ENCODE results near the gene OSTM1. TPM values are rescaled to one million over a fixed set of nuclear protein-coding genes. Genes with fewer than 3 reads are reported as not detected.

OSTM1 gene
- total and polyA plus RNA-seq, 2 of the 8 experiments (the other 6 are each of a cell fraction or from before 2014, with no cell fraction given) = 17.7 to 26.1 TPM

DNA sequence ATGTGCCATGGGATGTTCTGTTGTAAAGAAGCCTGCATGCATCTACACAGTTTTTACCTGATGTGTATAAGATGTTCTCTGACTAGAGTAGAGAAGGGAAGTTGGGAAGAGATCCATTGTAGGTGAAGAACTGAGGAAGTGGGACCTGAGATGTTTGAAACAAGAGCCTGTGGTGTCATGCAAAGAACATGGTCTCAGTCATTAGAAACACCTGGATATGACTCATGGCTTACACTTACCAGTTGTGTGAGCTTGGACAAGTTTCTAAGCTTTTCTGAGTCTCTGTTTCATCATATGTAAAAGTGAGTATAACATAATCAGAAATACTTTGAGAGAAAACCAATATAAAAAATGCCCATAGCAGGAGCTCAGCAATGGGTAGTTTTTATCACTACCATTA, 64.6 kb downstream of the OSTM1 start:
- Histone ChIP-seq H3K4me2 (ENCODE audit: insufficient read depth in 1 of 2, low read depth in 2 of 2, low read length in 2 of 2) (no peak overlapping the region), H3K4me1 (replicated peaks in 1 of 4; ENCODE audit: control insufficient read depth in 3 of 4, insufficient read depth in 4 of 4, low read length in 3 of 4) (no peaks in the 10 kb centered on the region), H3K79me1 (ENCODE audit: low read depth, low read length) (no peaks in the 10 kb centered on the region), H3K27ac (ENCODE audit: low read depth, low read length) (no peak overlapping the region), H3K27me3 (replicated peaks in 1 of 4; ENCODE audit: control insufficient read depth in 3 of 4, extremely low read depth in 1 of 4, insufficient read depth in 3 of 4, low read length in 3 of 4) (no peaks in the 10 kb centered on the region), H3K14ac (ENCODE audit: insufficient read length) (no peak overlapping the region), H3K18ac (ENCODE audit: extremely low read depth, low read length) (no peak overlapping the region), H4K91ac (replicated peaks; ENCODE audit: insufficient read length, low read length) (no peak overlapping the region), H3K79me2 (ENCODE audit: control insufficient read depth in 1 of 2, insufficient read depth in 2 of 2, low read length in 2 of 2) (no peaks in the 10 kb centered on the region), H2AK5ac (ENCODE audit: low read depth, low read length) (no peak overlapping the region), H3K36me3 (ENCODE audit: control insufficient read depth in 2 of 4, insufficient read depth in 4 of 4, low read length in 3 of 4) (no peaks in the 10 kb centered on the region), H2BK12ac (ENCODE audit: low read depth, low read length) (no peak overlapping the region), H2BK5ac (ENCODE audit: low read depth, low read length) (no peak overlapping the region), H3K56ac (replicated peaks; ENCODE audit: insufficient read length, low read depth, low read length) (no peak overlapping the region), H3K23ac (ENCODE audit: insufficient read length) (no peak overlapping the region), H3K4me3 (ENCODE audit: extremely low read depth in 1 of 4, insufficient read depth in 2 of 4, low read depth in 3 of 4, low read length in 4 of 4) (no peak overlapping the region), H2BK15ac (ENCODE audit: low read length) (no peak overlapping the region), H3K9me3 (ENCODE audit: insufficient read depth in 2 of 2, low read depth in 1 of 2, low read length in 1 of 2) (peaks cover 20 to 23% of the 10 kb centered on the region in 2 experiments), H2BK120ac (replicated peaks; ENCODE audit: low read depth, low read length) (no peak overlapping the region), H3K23me2 (ENCODE audit: low read depth, low read length) (no peaks in the 10 kb centered on the region; the same call in 1 of the 2 replicates), H4K5ac (ENCODE audit: insufficient read length, low read depth, low read length) (no peak overlapping the region), H3K9ac (replicated peaks in 1 of 4; ENCODE audit: extremely low read depth in 1 of 4, low read depth in 3 of 4, low read length in 3 of 4) (no peak overlapping the region), H4K20me1 (replicated peaks in 1 of 2; ENCODE audit: control insufficient read depth in 1 of 2, insufficient read depth in 2 of 2, low read length in 2 of 2) (no peaks in the 10 kb centered on the region), H4K8ac (ENCODE audit: extremely low read depth, insufficient read depth, low read length) (no peak overlapping the region), H2AFZ (ENCODE audit: low read length) (no peak overlapping the region), H2BK20ac (ENCODE audit: low read length) (no peak overlapping the region), H3K4ac (replicated peaks; ENCODE audit: insufficient read length, low read depth, low read length) (no peak overlapping the region)
- FAIRE-seq (no peak), DNase-seq (ENCODE audit: low read depth in 1 of 2, low spot score in 2 of 2) (no peak)
- TF ChIP-seq CHD1 (IDR thresholded peaks at IDR 0.05; ENCODE audit: low read depth, low read length) (no peak), POLR2A (IDR thresholded peaks at IDR 0.05; ENCODE audit: control extremely low read depth in 1 of 2, low read depth in 2 of 2, low read length in 2 of 2) (no peak), HDAC2 (IDR thresholded peaks at IDR 0.05; ENCODE audit: borderline replicate concordance in 1 of 2, low read depth in 2 of 2, low read length in 2 of 2) (no peak), PHF8 (conservative IDR thresholded peaks at IDR 0.05; ENCODE audit: low read depth, low read length) (no peak), RAD21 (IDR thresholded peaks at IDR 0.05 in 1 of 2, conservative IDR thresholded peaks at IDR 0.05 in 1 of 2; ENCODE audit: low read depth in 2 of 2, low read length in 2 of 2) (no peak), SRF (IDR thresholded peaks at IDR 0.05; ENCODE audit: low read depth, low read length) (no peak), KDM5A (IDR thresholded peaks at IDR 0.05; ENCODE audit: low read length) (no peak), SP4 (IDR thresholded peaks at IDR 0.05; ENCODE audit: low read length) (no peak)
- POLR2A ChIA-PET (ENCODE audit: partially characterized antibody) = no interaction called here
- CTCF ChIA-PET (ENCODE audit: partially characterized antibody) = interaction anchor here (0.6 to 1.2 kb wide), 2 partner anchors 30 to 471 kb away, joined by 3 to 4 read pairs; no protein-coding TSS in a partner anchor
